Skeletal muscle tissue (tissue), 4 donors: ENCODE data around the gene TNFRSF1A. TPM values are rescaled to one million over a fixed set of nuclear protein-coding genes. Genes with fewer than 3 reads are reported as not detected.

ENCODE experiments used
- H3K27ac ChIP-seq: one replicate; pipeline ENCODE4 v1.7.0; 2013; ENCODE audit warnings: mild to moderate bottlenecking, low read depth, low read length, inconsistent platforms
- H3K27me3 ChIP-seq, 3 donors: one replicate each; pipeline ENCODE4 v1.7.0; 2013; ENCODE audit warnings: low read length in 3 of 3; ENCODE audit not compliant: control insufficient read depth in 3 of 3, insufficient read depth in 3 of 3
- H3K36me3 ChIP-seq, 3 donors: one replicate each; pipeline ENCODE4 v1.7.0; 2013; ENCODE audit warnings: low read length in 3 of 3; ENCODE audit not compliant: control insufficient read depth in 3 of 3, insufficient read depth in 3 of 3
- H3K4me1 ChIP-seq, 3 donors: one replicate each; pipeline ENCODE4 v1.7.0; 2013; ENCODE audit warnings: low read length in 3 of 3, mild to moderate bottlenecking in 3 of 3; ENCODE audit not compliant: control insufficient read depth in 3 of 3, insufficient read depth in 3 of 3
- H3K4me3 ChIP-seq, 3 donors: one replicate each; pipeline ENCODE4 v1.7.0; 2013; ENCODE audit warnings: low read length in 3 of 3
- H3K9ac ChIP-seq, 3 donors: one replicate each; pipeline ENCODE4 v1.7.0; 2013; ENCODE audit warnings: low read length in 3 of 3, mild to moderate bottlenecking in 3 of 3, moderate library complexity in 2 of 3, low read depth in 1 of 3
- H3K9me3 ChIP-seq, 3 donors: one replicate each; pipeline ENCODE4 v1.7.0; 2013; ENCODE audit warnings: low read length in 3 of 3; ENCODE audit not compliant: control insufficient read depth in 3 of 3
- total RNA-seq: library from RNA; depleted of rRNA; stranded (reverse); fragments of >200 nt; gene quantifications from one replicate; pipeline ENCODE4 v1.2.3, GENCODE V29; 2014
- donor health status: Osteomylitis.

TNFRSF1A gene
- total RNA-seq, 1 donor from 2014 or later = 47.5 TPM

DNA sequence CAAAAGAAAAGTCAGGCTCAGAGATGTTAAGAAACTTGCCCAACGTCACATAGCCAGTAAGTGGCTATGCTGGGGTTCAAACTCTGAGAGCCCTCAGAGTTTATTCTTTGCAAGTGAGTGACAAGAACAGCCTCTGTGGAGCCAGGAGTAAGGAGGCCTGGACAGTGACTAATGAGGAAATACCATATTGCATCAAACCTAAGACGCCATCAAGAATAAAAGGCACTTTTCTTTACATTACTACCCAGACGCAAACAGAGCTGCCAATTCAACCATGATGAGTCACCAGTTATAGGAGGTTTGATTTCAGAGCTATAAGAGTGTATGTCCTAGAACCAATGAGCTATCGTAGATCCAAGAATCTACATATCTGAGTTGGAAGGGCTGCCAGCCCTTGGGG lies 9.4 kb downstream of the TNFRSF1A start:
- peak overlapping the region in 1 of 3 donors; percentile 43 for H3K9ac ChIP-seq
- H3K36me3 ChIP-seq = peaks cover 60 to 65% (median 60%) of the 10 kb centered on the region in 3 donors
- H3K27ac ChIP-seq = peak overlapping the region; percentile 98
- H3K27me3 ChIP-seq = no peaks in the 10 kb centered on the region
- no peak overlapping the region for H3K4me3 ChIP-seq
- H3K9me3 ChIP-seq = no peaks in the 10 kb centered on the region
- H3K4me1 ChIP-seq = peaks cover 50 to 62% (median 55%) of the 10 kb centered on the region in 3 donors

DNA sequence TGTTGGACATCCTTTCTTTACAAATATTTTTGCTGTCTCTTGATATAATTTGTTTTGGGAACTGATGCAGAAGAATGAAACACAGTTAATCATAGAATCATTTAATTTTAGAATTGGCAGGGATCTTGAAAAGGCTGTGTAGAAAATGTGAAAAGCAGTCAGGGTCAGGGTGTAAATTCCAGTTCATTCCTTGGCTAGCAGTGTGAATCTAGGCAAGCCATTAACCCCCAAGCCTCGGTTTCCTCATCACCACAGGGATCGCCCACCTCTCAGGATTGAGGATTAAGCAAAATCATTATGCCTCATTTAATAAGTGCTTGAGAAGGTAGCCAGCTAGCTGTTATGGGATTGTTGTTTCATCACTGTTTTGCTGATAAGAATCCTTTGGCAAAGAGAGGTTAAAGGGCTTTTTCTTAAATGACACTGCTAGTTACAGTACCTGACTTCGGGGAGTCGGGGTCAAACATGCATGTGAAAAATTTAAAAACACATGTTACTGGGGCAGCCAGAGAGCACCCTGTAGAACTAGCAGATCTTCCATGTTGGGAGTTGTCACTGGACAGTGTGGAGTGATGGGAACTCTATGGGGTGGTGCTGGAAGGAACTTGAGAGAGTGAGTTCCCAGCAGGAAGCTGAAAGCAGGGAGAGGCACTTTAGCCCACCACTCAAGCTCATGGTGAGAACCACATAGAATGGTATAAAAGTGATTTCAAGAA lies 10.7 kb downstream of the TNFRSF1A start:
- Histone ChIP-seq H3K4me1 (peaks cover 48 to 60% (median 54%) of the 10 kb centered on the region in 3 donors), H3K9me3 (no peaks in the 10 kb centered on the region), H3K4me3 (no peak overlapping the region), H3K36me3 (peaks cover 60 to 65% (median 63%) of the 10 kb centered on the region in 3 donors), H3K27me3 (no peaks in the 10 kb centered on the region), H3K27ac (peak overlapping the region; percentile 52), H3K9ac (no peak overlapping the region)

DNA sequence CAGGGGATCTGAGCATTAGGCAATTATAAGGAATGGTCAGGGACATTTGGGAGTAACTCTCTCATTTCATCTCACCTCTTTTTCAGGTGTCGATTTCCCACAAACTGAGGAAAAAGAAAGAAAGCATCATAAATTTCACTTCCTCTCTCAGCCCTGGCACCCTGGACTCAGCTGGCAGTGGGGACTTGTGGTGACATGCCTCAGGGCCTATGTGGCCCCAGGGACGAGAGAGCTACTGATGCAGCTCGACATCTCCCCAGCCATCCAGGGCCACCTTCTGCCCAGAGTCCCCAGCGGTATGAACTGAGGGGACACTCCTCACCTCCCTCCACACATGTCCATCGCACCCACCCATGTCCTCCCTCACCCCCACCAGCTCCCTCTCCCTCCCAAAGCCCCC lies 11.7 kb downstream of the TNFRSF1A start:
- H3K27ac ChIP-seq = peak overlapping the region; percentile 54

DNA sequence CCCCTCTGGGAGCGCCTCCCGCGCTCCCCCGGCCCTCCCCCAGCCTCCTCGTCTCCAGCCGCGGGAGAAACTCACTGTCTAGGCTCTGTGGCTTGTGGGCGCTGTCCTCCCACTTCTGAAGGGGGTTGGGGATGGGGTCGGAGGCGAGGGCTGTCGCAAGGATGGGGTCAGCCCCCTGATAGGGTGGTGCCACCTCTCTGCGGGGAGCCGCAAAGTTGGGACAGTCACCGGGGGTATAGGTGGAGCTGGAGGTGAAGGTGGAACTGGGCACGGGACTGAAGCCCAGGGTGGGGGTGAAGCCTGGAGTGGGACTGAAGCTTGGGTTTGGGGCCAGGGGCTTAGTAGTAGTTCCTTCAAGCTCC lies 12.2 kb downstream of the TNFRSF1A start:
- no peak overlapping the region for H3K9ac ChIP-seq
- no peaks in the 10 kb centered on the region for H3K9me3 ChIP-seq
- H3K27me3 ChIP-seq = no peaks in the 10 kb centered on the region
- no peak overlapping the region for H3K4me3 ChIP-seq
- H3K4me1 ChIP-seq = peaks cover 38 to 55% (median 48%) of the 10 kb centered on the region in 3 donors
- H3K27ac ChIP-seq = no peak overlapping the region
- H3K36me3 ChIP-seq = peaks cover 60 to 63% (median 62%) of the 10 kb centered on the region in 3 donors

More for the DNA sequence above, 11.7 kb downstream of the TNFRSF1A start:
- H3K4me1 ChIP-seq = peaks cover 42 to 55% (median 48%) of the 10 kb centered on the region in 3 donors
- H3K9me3 ChIP-seq = no peaks in the 10 kb centered on the region
- H3K27me3 ChIP-seq = no peaks in the 10 kb centered on the region
- H3K4me3 ChIP-seq = no peak overlapping the region
- H3K36me3 ChIP-seq = peaks cover 60 to 65% (median 63%) of the 10 kb centered on the region in 3 donors
- no peak overlapping the region for H3K9ac ChIP-seq

DNA sequence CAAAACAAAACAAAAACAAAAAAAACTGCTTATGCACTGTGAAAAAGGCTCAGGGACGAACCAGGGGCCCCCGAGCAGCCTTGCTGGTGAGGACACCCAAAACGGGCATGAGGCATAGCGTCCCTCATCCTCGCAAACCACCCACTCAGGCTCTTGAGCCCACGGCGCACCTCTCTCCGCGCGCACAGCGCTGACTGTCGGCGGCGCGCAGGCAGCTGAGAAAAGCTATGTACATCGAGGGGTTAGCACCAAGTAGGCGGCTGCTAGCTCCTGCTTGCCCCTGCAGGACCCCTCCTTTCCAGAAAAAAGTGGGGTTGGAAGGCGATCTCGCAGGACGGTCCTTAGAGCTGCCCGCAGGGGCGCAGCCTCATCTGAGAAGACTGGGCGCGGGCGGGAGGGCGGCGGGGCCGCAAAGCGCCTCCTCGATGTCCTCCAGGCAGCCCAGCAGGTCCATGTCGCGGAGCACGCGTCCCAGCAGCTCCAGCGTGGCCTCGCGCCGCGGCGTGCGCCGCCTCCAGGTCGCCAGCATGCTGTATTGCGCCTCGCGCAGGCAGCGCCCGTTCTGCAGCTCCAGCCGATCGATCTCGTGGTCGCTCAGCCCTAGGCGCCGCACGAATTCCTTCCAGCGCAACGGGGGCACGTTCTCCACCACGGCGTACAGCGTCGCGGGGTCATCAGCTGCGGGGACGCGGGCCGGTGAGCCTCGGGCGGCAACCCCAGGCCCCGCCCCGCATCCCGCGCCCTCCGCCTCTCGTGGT lies 12.8 kb downstream of the TNFRSF1A start:
- peaks cover 35 to 54% (median 48%) of the 10 kb centered on the region in 3 donors for H3K4me1 ChIP-seq
- H3K9ac ChIP-seq = no peak overlapping the region
- no peaks in the 10 kb centered on the region for H3K27me3 ChIP-seq
- H3K9me3 ChIP-seq = no peaks in the 10 kb centered on the region
- peaks cover 58 to 61% (median 59%) of the 10 kb centered on the region in 3 donors for H3K36me3 ChIP-seq
- H3K4me3 ChIP-seq = no peak overlapping the region
- no peak overlapping the region for H3K27ac ChIP-seq

DNA sequence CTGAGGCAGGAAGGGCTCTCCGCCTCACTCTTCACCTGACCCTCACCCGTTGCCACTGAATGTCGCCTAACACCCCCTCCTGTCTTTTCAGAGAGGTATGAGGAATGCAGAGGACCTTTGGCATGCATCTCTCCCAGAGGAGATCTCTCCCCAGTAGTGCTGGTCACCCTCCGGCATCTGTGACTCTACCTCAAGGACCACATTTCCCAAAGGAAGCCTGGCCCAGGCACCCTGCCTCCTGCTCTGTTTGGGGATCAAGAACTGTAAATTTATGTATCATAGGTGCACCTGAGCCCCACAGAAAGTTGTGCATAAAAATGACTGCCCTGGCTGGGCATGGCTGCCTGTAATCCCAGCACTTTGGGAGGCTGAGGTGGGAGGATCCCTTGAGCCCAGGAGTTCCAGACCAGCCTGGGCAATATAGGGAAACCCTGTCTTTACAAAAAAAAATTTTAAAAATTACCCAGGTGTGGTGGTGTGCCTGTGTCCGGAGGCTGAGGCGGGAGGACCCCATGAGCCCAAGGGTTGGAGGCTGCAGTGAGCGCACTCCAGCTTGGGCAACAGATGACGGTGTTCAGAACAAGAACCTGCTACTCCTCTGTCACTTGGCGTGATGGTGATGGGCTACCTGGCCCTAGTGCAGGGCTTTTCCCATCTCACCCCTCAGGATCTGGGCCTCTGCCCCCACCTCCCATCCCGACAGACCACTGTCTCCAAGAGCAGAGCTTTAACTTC lies 13.7 kb downstream of the TNFRSF1A start:
- peak overlapping the region; percentile 2 for H3K27ac ChIP-seq
- no peaks in the 10 kb centered on the region for H3K27me3 ChIP-seq
- H3K9ac ChIP-seq = peak overlapping the region in 1 of 3 donors; percentile 8
- H3K4me3 ChIP-seq = no peak overlapping the region
- peaks cover 34 to 53% (median 47%) of the 10 kb centered on the region in 3 donors for H3K4me1 ChIP-seq
- H3K36me3 ChIP-seq = peaks cover 49 to 52% (median 50%) of the 10 kb centered on the region in 3 donors
- no peaks in the 10 kb centered on the region for H3K9me3 ChIP-seq

DNA sequence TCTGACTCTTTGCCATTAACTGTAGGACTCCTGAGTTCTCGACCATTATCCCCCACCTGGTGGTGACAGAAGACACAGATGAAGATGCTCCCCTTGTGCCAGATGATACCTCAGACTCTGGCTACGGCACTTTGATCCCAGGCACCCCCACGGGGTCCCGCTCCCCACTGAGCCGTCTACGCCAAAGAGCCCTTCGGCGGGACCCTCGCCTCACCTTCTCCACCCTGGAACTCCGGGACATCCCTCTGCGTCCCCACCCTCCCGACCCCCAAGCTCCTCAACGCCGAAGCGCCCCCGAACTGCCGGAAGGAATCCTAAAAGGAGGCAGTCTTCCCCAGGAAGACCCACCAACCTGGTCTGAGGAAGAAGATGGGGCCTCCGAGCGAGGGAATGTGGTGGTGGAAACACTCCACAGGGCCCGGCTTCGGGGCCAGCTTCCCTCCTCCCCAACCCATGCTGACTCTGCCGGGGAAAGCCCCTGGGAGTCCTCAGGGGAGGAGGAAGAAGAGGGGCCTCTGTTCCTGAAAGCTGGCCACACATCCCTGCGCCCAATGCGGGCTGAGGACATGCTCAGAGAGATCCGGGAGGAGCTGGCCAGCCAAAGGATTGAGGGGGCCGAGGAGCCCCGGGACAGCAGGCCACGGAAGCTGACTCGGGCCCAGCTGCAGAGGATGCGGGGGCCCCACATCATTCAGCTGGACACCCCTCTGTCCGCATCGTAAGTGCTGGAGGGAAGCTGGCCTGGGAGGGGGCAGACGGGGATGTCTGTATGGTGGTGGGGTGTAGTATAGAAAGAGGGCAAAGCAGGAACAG lies 14.4 kb downstream of the TNFRSF1A start:
- Histone ChIP-seq H3K36me3 (peaks cover 41 to 44% (median 42%) of the 10 kb centered on the region in 3 donors), H3K9me3 (no peaks in the 10 kb centered on the region), H3K4me1 (peaks cover 34 to 56% (median 51%) of the 10 kb centered on the region in 3 donors), H3K9ac (peak overlapping the region in 2 of 3 donors; percentile 12 to 75), H3K27me3 (no peaks in the 10 kb centered on the region), H3K4me3 (no peak overlapping the region), H3K27ac (peak overlapping the region; percentile 2)

DNA sequence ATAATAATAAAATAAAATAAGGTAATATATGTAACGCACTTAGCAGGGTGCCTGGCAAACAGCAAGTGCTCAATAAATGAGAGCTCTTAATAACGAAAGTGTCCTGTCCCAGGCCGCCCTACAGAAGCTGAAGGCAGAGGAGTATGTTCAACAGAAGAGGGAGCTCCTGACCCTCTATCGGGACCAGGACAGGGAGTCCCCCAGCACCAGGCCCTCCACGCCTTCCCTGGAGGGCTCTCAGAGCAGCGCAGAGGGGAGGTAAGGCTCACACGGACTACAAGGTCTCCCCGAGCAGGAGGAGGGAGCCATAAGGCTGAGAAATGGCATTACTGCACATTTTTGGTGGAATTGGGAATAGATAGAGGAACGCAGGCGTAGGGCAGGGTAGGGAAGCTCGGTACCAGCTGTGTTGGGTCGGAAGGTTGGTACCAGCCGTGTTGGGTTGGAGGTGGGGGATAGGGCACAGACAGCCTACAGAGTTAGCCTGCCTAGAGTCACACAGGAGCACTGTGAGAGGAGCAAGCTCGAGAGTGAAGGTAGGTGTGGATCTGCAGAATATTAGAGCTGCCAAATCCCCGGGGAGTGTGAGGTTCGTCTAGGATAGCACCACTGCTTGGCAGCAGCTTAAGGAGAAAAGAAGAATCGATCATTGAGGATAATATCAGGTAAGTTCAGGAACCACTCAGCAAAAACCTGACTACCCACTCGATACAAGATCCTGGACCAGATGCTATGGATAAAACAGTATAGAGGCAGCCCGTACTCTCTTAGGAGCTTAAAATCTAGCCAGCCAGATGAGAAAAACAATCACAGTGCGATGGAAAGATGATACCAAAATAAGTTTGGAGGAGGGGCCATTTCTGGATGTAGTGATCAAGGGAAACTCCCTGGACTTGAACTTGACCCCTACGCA lies 15.3 kb downstream of the TNFRSF1A start:
- H3K36me3 ChIP-seq = peaks cover 35 to 39% (median 36%) of the 10 kb centered on the region in 3 donors
- no peaks in the 10 kb centered on the region for H3K9me3 ChIP-seq

More for the DNA sequence above, 15.3 kb downstream of the TNFRSF1A start:
- Histone ChIP-seq H3K4me1 (peaks cover 41 to 63% (median 58%) of the 10 kb centered on the region in 3 donors), H3K27me3 (no peaks in the 10 kb centered on the region), H3K9ac (peak overlapping the region in 2 of 3 donors; percentile 51 to 75), H3K27ac (peak overlapping the region; percentile 3), H3K4me3 (peak overlapping the region; percentile 17 to 61 (median 37))
